ENCODE measurements around the gene ACVR2B.
A peak's percentile ranks its signal among the peaks of the same experiment; 100 is the strongest.

ACVR2B gene

GRCh38 chr3:38489766-38490165 lies 36.1 kb downstream of the ACVR2B start:
- no peak for DNase-seq

GRCh38 chr3:38490281-38491030 lies 36.8 kb downstream of the ACVR2B start:
- no peak for DNase-seq

- DNase-seq, result no peak
These were observed 37.5 kb downstream of the ACVR2B start for GRCh38 chr3:38491215-38491614.

- no peak for DNase-seq
These were observed 39.3 kb downstream of the ACVR2B start for GRCh38 chr3:38493031-38493430.

- DNase-seq, result peak; percentile 58 to 87
These were observed 42.6 kb downstream of the ACVR2B start, which contains the start of gene EXOG for GRCh38 chr3:38496131-38496910. EXOG (plus strand) TSS chr3:38496340; CDS start chr3:38496368, 28 bp downstream.

- DNase-seq, result no peak
These were observed 43.3 kb downstream of the ACVR2B start for GRCh38 chr3:38497031-38497430.

- no peak for DNase-seq
These were observed 47.2 kb downstream of the ACVR2B start for GRCh38 chr3:38500688-38501417.

GRCh38 chr3:38507120-38507519 lies 53.4 kb downstream of the ACVR2B start:
- no peak for DNase-seq

GRCh38 chr3:38509732-38510131 lies 56.0 kb downstream of the ACVR2B start:
- DNase-seq, result no peak

GRCh38 chr3:38510631-38511030 lies 56.9 kb downstream of the ACVR2B start:
- DNase-seq, result no peak

GRCh38 chr3:38511546-38511945 lies 57.9 kb downstream of the ACVR2B start:
- no peak for DNase-seq

- DNase-seq, result peak in 1 of 2 experiments; percentile 26
These were observed 61.7 kb downstream of the ACVR2B start for GRCh38 chr3:38515367-38515766.

GRCh38 chr3:38516669-38517068 lies 63.0 kb downstream of the ACVR2B start:
- no peak for DNase-seq

- no peak for DNase-seq
These were observed 65.3 kb downstream of the ACVR2B start for GRCh38 chr3:38519000-38519399.

- no peak for DNase-seq
These were observed 66.0 kb downstream of the ACVR2B start for GRCh38 chr3:38519651-38520050.

- DNase-seq, result peak in 1 of 2 experiments; percentile 57
These were observed 67.8 kb downstream of the ACVR2B start for GRCh38 chr3:38521391-38521987.

- no peak for DNase-seq
These were observed 68.3 kb downstream of the ACVR2B start for GRCh38 chr3:38522002-38522401.

- DNase-seq, result no peak
These were observed 70.5 kb downstream of the ACVR2B start for GRCh38 chr3:38524141-38524739.

- DNase-seq, result no peak
These were observed 73.1 kb downstream of the ACVR2B start for GRCh38 chr3:38526792-38527191.

- no peak for DNase-seq
These were observed 74.8 kb downstream of the ACVR2B start for GRCh38 chr3:38528457-38528856.

- DNase-seq, result no peak
These were observed 78.8 kb downstream of the ACVR2B start for GRCh38 chr3:38532529-38532928.

- no peak for DNase-seq
These were observed 79.7 kb downstream of the ACVR2B start for GRCh38 chr3:38533285-38533976.
